HG02938 (cell line): ENCODE results near the gene KCTD19.

ENCODE experiments used
- ATAC-seq: cut with Tn5 transposase; IDR thresholded peaks from one replicate; pipeline ENCODE4 v1.9.1; 2021; ENCODE audit warnings: mild to moderate bottlenecking, moderate library complexity; ENCODE audit not compliant: unreplicated experiment

KCTD19 gene

DNA sequence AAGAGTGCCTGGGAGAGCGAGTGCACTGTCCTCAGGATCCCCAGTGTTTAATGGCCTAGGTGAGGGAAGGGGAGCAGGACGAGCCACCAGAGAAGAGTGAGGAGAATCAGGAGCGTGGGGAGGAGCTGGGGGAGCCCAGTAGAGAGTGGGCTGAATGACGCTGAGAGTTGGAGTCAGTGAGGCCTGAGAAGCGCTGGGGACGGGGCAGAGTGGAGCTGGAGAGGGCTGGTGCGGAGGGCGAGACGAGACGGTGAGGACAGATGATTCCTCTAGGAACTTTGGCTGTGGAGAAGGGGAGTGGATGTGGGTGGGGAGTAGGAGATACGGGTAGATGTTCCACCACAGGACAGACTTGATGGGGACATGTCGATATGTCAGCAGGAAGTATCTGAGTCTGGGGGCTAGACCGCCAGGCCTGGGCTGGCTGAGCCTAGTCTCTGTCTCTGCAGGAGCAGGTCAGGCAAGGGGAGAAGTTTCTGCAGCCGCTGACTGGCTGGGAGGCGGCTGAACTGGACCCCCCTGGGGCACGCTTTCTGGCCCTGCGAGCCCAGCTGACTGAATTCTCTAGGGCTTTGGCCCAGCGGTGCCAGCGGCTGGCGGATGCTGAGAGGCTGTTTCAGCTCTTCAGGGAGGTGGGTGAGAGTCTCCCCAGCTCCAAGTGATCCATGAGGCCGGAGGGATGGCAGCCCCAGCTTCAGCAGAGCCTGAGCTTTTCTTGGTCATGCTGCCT is 42.5 kb downstream of the KCTD19 start:
- no peak for ATAC-seq

DNA sequence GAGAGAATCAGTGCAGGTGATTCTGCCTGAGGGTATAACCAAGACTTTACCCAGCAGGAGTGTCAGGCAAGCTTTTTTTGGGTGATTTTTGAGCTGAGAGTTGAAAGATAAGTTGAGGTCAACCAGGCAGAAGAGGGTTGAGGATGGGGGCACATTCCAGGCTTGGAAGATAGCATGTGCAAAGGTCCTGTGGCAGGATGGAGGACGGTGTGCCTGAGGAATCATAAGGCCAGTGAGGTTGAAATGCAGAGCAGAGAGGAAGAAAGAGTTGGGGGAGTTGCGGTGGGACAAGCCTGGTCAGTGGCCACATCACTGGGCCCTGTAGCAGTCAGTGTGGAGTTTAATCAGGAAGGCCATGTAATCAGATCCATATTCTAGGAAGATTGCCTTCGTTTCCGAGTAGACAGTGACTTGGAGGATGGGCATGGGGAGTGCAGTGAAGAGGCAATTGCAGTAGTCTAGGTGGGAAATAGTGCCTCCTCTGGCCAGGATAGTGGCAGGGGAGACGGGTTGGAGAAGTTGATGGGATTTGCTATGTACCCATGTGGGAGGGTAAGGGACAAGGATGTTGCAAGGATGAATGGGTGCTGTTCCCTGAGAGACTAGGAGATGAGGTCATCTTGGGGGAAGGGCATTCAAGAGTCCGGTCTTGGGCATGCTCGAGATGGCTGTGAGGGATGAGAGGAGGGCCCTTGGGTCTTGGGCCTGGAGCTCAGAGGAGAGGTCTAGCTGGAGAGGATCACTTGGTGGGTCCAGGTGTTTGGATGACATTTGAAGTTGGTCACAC is 43.3 kb downstream of the KCTD19 start:
- ATAC-seq: no peak

DNA sequence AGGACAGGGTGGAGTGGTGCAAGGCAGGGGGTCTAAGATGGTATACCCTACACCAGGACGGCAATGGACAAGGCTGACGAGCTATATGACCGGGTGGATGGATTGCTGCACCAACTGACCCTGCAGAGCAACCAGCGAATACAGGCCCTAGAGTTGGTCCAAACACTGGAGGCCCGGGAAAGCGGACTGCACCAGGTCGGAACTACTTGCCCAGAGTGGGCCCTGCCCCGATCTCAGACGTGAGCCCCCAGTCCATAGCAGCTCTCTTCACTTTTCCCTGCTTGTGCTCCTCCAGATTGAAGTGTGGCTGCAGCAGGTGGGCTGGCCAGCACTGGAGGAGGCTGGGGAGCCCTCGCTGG is 44.1 kb downstream of the KCTD19 start:
- no peak for ATAC-seq

DNA sequence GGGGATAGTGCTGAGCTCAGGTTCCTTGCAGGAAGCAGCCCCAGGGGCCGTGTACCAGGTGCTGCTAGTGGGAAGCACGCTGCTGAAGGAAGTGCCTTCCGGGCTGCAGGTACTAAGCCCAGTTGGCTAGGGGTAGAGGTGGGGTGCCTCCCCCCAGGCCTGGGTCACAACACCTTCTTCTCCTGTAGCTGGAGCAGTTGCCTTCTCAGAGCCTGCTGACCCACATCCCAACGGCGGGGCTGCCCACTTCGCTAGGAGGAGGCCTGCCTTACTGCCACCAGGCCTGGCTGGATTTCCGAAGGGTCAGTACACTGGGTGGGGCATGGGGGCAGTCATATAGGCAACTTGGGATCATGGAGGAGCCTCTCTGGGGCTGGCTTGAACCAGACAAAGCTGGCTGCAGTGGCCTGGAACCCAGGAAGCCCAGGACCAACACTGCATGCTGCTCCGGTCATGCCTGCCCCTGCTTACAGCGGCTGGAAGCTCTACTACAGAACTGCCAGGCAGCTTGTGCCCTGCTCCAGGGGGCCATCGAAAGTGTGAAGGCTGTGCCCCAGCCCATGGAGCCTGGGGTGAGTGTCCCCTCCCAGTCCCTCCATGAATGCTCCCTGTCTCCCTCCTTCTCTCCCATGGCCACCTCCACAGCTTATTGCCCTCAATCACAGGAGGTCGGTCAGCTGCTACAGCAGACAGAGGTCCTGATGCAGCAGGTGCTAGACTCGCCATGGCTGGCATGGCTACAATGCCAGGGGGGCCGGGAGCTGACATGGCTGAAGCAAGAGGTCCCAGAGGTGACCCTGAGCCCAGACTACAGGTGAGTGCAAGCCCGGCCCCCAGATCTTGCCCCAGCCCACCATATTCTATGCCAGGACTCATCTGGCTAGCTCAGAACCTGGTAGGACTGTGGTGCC is 44.8 kb downstream of the KCTD19 start:
- ATAC-seq: no peak

DNA sequence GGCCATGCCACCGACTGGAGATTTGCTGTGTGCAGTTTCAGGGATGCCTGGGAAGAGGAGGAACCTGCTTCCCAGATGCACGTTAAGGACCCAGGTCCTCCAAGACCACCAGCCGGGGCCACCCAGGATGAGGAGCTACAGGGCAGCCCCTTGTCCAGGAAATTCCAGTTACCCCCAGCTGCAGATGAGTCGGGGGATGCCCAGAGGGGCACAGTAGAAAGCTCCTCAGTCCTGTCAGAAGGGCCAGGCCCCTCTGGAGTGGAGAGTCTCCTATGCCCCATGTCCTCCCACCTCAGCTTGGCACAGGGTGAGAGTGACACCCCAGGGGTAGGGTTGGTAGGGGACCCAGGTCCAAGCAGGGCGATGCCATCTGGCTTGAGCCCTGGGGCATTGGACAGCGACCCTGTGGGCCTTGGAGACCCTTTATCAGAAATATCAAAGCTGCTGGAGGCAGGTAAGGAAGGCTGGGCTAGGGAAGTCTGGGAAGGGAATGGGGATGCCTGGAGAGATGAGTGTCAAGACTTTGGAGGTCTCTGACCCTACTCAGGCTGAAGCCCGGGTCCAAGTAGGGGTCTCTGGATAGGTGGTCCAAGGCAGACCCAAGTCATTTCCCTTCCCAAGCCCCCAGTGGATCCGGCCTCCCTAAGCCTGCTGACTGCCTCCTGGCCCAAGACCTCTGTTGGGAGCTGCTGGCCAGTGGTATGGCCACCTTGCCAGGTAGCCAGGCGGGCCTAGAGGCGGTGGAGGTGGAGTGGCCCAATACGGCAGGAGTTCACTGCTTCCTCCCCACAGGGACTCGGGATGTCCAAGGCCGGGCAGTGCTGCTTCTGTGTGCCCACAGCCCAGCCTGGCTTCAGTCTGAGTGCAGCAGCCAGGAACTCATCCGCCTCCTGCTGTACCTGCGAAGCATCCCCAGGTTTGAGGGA is 46.2 kb downstream of the KCTD19 start:
- ATAC-seq: no peak

DNA sequence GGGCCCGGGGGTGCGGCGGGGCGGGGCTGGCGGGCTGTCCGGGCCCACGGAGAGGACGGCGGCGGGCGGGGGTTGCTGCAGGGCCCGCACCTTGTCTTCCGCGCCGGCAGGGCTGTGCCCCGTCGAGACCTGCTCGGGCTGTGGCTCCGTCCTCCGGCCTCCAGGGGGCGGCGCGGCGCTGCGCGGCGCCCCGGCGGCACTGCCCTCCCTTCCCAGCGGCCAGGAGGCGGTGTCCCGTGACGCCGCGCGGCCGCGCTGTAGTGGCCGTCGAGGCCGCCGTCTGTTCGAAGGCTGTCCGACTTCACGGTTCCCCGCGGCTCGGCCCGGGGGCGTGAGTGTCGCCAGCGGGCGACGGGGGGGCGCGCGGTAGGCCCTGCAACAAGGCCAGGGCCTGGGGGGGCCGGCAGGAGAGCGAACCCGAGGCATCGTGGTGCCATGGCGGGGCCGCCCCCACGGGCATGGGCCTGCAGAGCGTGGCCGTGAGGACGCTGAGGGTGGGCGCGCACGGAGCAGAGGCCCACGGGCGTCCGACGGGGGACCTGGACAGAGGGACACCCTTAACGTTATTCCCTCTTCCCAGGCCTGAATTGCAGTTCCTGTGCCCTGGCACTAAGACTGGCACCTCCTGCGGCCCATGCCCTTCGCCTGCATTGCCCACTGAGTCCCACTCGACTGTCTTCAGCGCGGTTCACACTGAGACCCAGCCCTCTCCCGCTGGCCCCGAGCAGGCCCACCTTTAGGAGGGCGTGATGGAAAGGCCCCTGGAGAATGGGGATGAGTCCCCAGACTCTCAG is 47.0 kb downstream of the KCTD19 start, which contains the start of gene PLEKHG4:
TSS of gene PLEKHG4 (plus strand) at position 237 of the 794 bp plus-strand sequence. CDS start at position 750, 513 bp downstream.
- ATAC-seq: no peak

DNA sequence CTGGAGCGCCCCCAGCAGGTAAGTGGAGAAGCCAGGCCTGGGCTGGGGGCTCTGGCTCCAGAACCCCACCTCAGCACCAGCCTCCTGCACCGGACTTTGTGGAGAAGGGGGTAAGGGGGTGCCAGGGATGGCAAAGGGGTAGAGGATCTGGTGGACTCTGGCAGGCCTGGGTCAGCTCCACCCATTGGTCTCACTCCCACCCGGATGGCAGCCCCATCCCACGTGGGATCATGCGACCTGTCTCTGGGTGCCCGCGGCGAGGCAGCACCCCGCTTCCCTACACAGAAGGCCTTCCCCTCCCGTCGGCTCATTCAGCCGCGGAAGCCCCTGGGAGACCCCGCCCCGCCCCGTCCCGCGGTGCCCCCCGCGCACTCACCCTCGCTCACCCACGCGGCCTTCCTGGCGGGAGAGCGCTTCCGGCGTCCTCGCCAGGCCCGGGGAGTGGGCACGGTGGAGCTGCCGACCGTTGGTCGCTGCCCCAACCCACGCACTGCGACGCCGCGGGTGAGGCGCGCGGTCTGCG is 47.7 kb downstream of the KCTD19 start:
- no peak for ATAC-seq

DNA sequence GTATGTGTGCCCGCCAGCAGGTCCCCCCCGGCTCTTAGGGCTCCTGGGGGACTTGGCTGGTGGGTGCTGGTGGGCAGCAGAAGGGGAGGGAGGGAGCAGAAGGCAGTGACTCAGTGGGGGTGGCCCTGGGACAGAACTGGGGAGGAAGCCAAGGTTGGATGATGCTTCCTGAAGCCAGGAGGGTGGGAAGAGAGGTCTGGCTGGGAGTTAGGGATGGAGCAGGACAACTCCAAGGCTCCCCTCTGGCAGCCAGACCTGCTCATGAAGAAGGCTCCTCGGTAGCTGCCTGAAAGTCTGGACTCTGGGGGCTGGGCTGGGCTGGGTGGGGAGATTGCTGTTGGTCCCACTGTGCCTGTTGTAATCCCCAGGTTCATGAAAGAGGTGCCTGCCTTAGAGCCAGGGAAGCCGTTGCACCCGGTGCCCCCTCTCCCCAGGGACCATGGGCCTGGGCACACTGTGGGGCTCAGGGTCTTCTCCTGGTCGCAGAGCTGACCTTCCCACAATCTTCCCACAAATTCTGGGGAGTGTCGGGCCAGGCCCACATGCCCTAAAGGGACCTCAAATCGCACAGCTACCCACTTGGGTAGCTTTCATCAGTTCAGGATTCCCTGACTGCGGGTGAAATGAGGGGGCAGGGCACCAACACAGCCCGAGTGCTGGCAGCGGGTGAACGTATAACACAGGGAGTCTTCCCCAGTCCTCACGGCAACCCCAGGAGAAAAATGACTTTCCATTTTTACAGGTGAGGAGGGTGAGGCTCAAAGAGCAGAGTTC is 48.4 kb downstream of the KCTD19 start:
- ATAC-seq: no peak

DNA sequence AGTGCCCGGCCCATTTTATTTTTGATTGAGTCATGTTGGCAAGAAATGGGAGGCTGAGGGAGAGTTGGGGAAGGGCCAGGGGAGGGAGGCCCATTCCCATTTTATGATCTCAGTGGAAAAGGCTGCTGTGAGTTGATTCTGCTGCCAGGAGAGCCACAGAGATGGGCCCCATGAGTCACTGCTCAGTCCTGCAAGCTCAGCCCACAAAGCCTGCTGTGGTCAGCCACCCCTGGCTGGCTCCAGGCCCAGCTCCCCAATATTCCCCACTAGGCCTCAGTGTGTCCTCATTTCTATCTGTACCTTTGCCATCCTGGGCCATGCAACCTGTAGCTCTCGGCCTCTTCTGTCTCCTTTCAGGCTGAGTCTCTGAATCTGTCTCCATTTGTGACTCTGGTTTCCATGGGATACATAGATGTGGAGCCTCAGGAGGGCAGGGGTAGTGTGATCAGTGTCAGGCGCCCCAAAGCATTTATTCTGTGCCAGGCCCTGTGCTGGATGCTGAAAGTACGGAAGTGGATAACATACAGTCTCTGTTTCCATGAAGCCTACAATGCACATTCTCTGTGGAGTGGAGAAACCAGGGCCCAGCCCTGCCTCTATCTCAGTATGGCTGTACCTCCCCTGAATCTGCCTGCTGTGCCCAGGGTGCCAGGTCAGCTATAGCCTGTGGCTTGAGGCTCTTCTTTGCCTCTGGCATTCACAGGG is 49.1 kb downstream of the KCTD19 start:
- ATAC-seq: no peak

DNA sequence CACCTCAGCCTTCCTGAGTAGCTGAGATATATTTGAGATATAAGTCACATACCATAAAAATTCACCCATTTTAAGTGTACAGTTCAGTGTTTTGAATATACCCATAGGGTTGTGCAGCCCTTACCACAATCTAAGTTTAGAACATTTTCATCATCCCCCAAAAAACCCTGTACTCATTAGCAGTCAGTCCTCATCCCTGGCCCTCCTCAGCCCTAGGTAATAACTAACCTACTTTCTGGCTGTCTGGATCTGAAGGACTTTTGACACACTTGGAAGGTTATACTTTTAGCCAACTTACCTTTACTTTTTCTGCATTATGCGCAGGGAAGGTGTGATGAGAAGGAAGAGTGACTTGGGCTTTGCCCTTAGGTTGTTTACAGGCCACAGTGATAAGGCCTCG is 51.2 kb downstream of the KCTD19 start:
- no peak for ATAC-seq

DNA sequence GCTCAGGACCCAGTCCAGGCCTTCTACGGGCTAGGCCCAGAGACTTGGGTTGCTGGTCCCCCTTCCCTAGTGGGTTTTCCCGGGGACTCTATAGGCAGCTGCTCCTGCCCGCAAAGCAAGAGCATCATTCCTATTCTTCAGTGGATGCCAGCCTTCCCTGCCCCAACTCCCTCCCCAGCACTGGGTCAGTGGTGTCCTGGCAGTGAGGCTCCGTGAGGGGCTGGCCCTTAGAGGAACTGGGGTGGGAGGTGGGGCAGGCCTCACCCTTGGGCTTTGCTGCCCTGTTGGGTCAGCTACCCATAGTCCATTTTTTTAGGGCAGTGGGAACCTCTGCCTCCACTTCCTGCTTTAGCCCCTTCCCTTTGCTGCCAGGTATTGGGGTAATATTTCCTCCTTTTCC is 55.1 kb downstream of the KCTD19 start:
- no peak for ATAC-seq

DNA sequence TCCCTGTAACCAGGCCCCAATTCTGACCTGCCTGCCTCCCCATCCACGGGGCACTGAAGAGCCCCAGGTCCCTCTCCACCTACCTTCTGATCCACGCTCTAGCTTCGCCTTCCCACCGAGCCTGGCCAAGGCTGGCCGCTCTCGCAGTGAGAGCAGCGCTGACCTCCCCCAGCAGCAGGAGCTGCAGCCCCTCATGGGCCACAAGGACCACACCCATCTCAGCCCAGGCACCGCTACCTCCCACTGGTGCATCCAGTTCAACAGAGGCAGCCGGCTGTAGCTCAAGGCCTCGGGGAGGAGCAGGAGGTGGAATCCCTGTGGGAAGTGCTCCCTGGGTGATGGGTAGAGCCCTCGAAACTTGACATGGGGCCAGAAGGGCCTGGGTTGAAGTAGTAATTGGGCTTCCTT is 55.6 kb downstream of the KCTD19 start:
- ATAC-seq: no peak

DNA sequence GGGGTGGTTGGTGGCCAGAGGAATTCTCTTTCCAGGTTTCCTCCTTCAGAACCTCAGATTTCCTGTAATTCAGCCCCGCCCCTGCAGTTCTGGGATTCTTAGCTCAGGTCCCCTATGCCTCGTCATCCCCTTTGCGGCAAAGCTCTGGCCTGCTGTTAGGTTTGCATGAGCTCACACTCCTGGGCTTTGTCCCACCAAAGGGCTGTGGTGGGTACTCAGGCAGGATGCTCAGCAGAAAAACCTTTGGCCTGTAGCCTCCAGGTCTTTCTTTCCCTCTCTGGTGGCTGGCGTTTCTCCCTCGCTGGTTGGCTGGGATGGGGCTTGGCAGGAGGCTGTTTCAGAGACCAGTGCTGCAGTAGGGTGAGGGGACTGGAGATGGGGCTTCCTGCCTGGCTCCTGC is 56.8 kb downstream of the KCTD19 start:
- no peak for ATAC-seq

DNA sequence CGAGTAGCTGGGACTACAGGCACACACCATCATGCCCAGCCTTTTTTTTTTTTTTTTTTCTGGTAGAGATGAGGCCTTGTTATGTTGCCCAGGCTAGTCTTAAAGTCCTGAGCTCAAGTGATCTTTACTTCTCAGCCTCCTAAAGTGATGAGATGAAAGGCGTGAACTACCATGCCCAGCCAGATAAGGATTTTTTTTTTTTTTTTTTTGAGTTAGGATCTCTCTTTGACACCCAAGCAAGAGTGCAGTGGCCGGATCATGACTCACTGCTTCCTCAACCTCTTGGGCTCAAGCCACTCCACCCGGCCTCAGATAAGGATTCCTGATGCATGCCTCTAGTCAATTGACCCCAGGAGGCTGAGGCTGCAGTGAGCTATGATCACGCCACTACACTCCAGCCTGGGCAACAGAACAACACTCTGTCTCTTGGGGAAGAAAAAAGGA is 58.4 kb downstream of the KCTD19 start:
- no peak for ATAC-seq

DNA sequence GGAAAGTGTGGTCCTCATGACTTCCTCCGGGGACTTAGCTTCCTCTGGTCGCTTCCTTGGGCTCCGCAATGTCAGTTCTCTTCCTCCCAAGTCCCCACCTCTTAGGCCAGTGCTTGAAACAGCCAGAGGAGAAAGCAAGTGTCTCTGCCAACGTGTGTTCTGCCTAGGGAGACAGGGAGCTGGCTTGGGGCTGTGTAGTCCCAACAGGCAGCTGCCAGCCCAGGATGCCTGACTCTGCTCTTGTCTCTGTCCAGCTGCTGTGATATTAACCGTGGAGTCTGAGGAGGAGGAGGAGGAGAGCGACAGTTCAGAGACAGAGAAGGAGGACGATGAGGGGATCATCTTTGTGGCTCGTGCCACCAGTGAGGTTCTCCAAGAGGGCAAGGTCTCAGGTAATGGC is 60.7 kb downstream of the KCTD19 start:
- no peak for ATAC-seq

DNA sequence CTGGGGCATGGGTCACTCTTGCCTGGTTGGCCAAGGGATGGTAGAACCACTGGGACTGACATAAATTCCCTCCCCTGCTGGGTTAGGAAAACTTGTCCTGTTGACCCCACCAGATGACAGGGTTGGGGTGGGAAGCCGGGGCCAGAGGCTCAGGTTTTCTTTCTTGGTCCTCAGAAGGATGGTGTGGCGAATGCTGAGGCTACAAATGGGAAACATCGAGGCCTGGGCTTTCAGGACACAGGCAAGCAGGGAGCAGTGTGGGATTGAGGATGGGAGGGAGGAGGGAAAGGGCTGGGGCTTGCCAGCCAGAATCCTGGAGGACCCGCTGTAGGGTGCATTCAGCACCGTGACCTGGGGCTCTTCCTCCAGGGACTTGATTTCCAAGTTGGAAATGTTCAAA is 61.7 kb downstream of the KCTD19 start:
- no peak for ATAC-seq

DNA sequence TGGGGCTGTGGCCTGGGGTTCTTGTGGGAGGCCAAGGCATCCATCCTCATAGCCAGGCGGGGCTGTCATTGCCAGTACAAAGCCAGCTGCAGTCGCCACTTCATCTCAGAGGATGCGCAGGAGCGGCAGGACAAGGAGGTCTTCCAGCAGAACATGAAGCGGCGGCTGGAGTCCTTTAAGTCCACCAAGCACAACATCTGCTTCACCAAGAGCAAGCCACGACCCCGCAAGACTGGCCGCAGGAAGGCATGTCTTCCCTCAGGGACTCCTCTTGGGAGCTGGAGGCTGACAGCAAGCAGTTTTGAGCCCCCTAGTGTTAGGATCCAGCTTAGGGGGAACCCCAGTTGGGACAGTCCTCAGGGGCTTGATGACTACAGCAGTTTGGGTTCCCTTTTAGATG is 62.3 kb downstream of the KCTD19 start:
- no peak for ATAC-seq

DNA sequence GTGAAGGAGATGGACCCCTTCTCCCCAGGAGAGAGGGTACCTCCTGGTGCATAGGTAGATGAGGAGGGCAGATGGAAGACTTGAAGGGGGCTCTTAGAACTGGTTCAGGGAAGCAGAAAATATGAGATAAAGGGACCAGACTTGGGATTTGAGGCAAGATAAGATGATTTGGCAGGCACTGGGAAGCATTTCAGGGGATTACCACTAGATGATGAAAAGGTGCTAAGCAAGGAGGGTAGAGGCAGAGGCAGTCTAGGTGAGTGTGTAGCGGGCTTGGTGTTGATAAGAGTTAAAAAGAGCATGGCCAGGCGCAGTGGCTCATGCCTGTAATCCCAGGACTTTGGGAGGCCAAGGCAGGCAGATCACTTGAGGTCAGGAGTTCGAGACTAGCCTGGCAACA is 63.3 kb downstream of the KCTD19 start:
- no peak for ATAC-seq
